ENCODE data around the gene KLRF2.
"Not testable (repeated sequence)": the region's sequence is repeated elsewhere in the genome, so short reads cannot be mapped to it uniquely, and the experiment has no call there.

Gene KLRF2, protein sequence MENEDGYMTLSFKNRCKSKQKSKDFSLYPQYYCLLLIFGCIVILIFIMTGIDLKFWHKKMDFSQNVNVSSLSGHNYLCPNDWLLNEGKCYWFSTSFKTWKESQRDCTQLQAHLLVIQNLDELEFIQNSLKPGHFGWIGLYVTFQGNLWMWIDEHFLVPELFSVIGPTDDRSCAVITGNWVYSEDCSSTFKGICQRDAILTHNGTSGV

DNA sequence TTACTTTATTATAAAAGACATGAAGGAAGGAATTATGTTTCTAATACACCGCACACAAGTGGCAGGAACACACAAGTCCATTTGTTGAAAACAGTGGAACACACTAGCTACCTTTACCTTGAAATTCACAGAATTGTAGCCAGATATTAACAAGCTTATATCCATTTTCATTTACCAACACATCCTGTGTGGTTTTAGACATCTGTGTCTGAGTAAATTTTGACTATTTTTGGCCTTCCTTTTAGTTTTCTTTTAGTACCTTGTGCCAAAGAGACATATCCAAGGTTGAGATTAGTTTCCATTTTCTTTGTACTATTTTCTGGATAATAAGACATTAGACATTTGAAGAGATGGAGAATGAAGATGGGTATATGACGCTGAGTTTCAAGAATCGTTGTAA is at the start of gene KLRF2:
Gene KLRF2, plus strand, starts transcription at position 244 of the 400 bp plus-strand sequence. Its CDS starts 107 bp downstream, at position 351.
- DNase-seq: no peak

DNA sequence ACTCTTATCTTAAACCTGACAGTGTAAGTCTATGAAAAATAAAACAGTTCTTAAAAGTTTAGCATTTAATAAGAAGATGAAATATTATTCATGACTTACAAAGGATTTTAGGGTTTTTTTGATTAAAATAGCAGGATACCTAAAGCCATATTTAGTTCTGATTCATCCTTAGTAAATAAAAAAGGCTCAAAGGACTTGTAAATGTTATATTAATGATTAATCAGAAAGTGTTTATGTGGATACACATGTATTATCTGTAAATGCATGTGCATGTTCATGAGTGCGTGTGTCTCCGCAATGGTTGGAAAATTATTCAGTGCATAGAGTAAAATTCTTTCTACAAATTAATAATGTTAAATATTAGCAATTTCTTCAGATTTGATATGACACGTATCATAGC is 49.6 kb upstream of the KLRF2 start:
- DNase-seq: no peak

DNA sequence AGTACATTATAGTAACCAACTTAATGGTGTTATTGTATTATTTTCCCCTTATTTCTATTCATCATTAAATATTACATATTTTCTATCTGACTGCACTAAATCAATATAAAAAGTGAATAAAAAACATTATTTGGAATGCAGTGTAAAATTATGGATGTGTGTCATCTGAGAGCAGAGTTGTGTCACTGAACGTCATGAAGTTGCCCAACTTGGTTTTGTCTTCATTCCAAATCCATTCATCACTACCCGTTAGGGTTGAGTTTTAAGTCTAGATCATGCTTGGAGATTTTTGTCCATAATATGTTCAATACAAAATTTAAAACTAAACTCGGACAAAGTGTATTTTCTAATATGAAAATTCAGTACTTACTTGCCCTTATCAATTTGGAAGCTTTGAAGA is 37.9 kb upstream of the KLRF2 start:
- no peak for DNase-seq

DNA sequence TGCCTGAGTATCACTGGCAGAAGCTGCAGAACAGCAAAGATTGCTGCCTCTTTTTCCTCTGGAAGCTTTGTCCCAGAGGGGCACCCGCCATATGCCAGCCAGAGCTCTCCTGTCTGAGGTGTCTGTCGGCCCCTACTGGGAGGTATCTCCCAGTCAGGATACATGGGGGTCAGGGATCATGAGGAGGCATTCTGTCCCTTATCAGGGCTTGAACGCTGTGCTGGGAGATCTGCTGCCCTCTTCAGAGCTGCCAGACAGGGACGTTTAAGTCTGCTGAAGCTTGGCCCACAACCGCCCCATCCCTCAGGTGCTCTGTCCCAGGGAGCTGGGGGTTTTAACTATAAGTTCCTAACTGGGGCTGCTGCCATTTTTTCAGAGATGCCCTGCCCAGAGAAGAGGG is 32.4 kb upstream of the KLRF2 start:
- no peak for DNase-seq

DNA sequence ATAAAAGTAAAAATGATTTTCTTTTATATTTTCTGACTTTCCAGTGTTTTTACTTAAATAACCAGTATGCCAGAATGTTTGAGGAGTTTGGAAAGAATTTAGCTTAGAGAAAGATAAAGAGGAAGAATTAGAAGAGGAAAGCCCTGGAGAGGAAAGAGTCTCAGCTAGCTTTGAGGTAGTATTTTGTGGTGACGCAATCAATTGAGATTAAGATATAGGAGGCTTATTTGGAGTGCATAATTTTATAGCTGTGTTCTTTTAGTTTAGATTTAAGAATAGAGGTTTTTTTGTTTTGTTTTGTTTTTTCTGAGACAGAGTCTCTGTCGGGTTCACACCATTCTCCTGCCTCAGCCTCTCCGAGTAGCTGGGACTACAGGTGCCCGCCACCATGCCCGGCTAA is 30.2 kb upstream of the KLRF2 start:
- DNase-seq: no peak

DNA sequence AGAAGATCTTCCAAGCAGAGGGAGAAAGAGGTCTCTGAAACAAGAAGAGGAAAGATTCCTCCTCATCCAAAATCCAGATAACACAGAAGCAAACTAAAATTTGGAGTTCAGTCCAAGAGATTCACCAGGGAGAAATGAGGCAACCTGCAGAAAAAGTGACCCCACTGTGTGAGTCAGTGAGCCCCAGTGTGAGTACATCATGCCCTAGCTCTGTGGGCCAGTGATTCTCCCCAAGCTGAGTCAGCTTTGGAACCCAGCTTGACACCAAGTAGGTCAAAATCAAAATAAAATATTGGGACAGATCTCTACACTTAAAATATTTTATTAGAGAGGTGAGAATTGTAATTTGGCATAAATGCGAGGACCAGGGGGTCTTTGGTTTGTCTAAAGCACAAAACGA is 29.4 kb upstream of the KLRF2 start:
- DNase-seq: no peak

DNA sequence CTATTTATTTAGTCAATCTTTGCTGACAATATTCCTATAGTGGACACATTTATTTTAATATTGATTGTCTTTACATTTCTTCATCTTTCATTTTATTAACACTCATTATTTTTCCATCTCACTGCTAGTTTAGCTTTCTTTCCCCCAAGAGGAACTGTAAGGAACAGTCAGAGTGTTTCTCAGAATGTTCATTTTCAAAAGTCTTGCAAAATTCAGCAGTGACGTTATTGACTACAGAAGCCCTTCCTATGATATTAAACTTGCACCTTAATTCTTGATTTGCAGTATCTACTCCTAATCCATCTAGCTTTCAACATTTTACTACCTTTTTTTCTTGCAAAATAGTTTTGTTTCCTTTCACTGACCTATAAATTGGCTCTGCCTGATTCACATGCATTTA is 25.1 kb upstream of the KLRF2 start:
- DNase-seq: no peak

DNA sequence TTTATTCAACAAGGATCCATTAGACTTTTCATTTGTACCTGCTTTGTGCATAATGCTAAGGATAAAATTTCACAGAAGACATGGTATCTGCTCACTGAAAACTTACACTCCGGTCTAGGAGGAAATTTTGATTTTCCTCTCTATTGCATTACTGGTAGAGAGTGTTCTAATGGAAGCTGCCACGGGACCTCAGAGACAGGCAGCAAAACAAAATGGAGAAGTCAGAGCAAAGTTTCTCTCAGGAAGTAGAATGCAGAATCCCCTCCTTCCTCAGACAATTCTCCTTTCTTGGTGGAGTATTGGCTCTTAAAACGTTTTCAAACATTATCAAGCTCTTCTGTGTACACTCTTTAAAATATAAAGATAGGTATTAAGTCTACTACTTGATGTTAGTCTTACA is 24.4 kb upstream of the KLRF2 start:
- no peak for DNase-seq

DNA sequence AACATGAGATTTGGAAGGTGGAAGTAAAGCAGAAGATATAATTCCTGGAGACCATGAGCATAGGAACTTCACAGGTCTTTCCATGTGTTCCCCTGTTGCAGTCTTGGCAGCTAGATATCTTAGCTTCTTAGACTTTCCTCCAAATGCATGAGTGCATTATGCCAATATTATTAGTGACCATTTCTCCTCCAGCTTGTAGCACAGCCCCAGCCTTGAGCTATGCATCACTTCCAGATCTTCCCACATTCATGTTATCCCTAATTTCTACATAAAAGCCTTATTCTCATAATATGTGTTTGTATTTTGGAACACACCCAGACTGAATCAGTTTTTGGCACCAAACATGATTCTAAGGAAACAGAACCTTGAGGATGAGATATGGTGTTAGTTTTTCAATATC is 23.2 kb upstream of the KLRF2 start:
- no peak for DNase-seq

DNA sequence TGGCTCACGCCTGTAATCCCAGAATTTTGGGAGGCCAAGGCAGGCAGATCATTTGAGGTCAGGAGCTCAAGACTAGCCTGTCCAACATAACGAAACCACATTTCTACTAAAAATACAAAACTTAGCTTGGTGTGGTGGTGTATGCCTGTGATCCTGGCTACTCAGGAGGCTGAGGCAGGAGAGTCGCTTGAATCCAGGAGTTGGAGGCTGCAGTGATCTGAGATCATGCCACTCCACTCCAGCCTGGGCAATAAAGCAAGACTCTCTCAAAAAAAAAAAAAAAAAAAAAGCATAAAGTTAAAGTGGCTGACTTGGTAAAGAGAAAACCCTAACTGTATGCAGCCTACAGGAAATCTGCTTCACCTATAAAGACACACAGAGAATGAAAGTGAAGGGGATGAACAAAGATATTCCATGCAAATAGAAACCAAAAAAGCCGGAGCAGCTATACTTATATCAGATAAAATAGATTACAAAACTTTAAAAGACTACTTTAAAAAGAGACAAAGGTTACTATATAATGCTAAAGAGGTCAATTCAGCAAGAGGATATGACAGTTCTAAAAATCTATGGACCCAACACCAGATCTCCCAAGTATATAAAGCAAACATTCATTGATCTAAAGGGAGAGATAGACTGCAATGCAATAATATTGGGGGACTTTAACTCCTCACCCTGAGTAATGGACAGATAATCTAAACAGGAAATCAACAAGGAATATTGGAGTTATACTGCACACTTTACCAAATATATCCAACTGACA is 16.2 kb upstream of the KLRF2 start:
- no peak for DNase-seq

DNA sequence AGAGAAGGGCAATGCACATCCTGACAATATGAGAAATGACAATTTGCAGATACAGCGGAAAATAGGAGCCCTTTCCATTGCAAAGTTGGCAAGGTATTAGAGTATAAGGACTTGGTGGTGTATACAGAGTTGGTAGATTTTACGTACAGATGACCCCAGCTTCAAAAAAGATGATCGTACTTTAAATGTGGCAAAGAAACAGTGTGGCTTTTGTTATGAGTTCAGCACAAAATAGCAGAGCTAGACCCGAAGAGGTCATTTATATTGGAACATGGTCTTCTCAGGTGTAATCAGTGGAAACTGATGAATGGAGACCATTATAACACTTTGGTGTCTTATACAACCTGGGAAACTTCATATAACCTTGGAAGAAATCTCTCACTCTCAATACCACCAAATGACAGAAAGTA is 14.4 kb upstream of the KLRF2 start:
- no peak for DNase-seq

DNA sequence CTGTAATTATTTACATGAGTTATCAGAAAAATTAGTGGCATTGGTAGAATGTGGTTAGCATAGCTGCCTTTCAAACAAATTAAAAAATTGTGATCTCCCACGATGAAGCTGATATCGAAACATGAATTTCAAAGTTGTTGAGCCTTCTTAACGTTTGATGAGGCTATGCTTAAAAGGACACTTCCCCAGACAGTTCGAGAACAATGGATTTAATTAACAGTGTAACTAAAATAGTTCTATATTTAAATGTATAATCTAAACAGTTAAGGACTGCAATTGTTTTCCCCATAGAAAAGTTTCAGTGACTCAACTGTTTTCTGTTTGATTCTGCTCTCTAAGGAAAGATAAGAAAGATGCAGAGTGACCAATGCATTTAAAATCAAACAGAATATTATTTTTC is 13.8 kb upstream of the KLRF2 start:
- no peak for DNase-seq

DNA sequence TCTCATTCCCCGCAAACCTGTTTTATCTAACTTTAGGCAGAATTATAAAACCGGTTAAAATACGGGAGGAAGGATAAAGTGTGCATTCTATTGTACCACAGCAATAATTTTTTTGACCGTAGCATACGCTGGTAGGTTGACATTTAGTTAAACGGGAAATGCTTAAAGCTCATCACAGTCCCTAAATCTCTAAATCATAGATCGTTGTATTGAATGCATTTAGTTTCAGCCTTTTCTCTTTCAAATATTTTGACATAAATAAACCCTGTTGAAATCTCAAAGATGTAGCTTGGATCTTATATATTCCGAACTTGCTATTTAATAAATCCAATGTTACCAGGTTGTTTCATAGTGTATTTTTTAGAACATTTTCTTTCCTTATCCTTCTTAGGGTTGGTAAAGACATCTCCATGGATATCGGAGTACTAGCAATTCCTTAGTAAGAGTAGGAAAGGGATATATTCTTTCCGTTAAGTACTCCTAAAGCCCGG is 12.9 kb upstream of the KLRF2 start:
- no peak for DNase-seq

DNA sequence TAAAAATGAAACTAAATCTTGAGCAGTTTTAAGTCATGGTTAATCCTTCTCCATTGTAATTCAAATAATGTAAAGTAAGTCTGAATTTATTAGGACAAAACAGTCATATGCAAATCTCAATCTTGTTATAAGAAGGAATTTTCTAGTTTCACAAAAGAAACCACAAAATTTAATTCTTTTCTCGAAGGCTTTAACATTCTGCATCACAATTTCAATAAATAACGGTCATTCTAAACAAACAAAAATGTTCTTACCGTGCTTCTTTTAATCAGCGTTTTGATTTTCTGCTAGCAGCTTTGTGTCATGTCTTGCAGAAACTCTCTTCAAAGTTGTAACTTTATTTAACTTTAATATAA is 12.4 kb upstream of the KLRF2 start:
- no peak for DNase-seq

DNA sequence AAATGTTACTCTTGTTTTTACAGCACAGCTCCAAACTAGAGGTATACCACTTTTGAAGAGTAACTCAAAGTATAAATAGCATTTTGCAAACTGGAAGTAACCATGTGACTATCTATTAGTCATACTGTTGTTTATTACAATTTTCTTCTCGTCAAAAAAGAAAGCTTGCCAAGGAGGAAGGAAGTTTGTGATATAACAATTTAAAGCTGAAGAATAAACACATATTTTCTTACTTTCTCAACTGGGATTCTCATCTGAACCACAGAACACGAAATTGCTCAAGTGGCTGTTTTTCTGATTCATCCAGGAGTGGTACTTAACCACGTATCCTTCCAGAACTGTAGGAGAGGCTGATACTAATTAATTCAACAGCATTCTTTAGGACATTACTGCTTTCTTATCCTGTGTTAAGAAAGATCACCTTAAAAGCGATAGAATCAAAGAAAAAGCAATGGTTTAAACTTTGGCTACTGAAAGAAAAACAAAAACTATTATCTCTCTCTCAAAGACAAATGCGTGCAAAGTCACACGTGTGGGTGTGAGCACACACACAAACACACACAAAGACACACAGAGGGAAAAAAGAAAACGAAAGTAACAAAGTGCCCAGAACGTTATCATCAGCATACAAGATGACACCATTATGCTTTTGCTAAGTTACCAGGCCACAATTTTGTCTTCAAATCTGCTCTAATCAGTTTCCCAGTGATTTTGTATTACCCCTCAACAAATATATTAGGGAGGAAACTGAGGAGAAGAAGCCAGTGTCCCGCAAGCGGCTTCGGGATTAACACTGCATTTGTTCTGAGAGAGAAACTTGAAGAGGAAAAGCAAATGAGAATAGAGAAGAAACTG is 11.8 kb upstream of the KLRF2 start, which contains the start of gene CLEC2B:
Gene CLEC2B, minus strand, starts transcription at position 48 of the 855 bp plus-strand sequence.
- DNase-seq: no peak

DNA sequence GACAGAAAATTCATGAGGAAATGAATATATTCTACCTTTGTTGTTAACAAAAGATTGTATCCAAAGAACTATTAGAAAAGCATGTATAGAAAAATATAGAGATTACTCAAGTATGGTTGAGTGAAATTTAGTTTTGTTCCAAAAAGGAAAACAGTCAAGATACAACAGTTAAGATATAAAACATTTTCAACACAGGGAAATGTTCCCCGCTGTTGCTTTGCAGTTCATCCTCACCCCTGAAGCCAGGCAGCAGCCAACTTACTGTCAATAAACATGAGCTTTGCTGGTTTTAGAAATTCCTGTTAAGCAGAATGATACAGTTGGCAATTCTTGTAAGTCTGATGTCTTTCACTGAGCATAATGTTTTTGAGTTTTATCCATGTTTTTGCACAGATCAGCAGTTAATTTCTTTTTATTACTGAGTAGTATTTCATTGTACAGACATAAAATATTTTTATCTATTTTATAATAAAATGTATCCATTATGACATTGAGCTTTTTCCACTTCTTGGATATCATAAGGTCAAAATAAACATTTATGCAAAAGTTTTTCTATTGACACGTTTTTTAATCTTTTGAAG is 10.9 kb upstream of the KLRF2 start:
- DNase-seq: no peak

DNA sequence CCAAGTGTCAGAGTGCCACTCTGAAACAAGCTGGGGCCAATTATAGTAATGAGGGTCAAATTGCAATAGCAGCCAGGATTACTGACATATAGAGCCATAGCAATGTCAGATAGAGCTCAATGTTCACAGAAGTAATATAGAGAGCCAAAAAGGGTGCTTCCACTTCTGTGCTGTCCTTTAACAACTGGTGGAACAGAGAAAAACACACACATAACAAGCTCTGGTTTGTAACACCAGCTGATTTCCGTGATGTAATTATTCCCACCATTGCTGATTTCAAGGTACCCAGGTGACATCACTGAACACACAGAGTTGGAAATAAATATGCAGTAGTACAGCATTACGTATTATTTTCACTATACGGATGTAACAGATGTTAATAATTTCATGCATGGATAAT is 9.1 kb upstream of the KLRF2 start:
- no peak for DNase-seq

DNA sequence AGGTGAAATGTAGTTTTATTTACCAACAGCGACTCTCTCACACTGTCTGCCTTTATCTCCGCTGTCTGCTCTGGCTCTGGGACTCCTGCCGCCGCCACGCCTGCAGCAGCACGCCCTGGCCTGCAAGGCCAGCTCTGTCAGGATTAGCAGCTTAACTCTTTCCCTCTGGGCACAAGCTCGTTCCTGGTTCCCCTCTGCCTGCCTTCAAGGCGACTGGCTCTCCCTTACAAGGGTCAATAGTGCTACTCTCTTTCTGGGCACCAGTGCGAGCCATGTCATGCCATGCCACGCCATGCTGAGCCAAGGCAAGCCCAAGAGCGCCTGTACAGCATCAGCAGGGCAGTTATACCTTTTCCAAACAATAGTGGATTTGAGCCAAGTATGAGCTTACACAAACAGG is 8.5 kb upstream of the KLRF2 start:
- no peak for DNase-seq

DNA sequence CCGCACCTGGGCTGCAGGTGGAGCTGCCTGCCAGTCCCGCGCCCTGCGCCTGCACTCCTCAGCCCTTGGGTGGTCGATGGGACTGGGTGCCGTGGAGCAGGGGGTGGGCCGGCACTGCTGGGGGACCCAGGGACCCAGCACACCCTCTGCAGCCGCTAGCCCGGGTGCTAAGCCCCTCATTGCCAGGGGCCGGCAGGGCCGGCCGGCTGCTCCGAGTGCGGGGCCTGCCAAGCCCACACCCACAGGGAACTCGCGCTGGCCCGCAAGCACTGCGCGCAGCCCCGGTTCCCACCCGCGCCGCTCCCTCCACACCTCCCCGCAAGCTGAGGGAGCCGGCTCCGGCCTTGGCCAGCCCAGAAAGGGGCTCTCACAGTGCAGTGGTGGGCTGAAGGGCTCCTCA is 5.2 kb upstream of the KLRF2 start:
- DNase-seq: not testable (repeated sequence)

DNA sequence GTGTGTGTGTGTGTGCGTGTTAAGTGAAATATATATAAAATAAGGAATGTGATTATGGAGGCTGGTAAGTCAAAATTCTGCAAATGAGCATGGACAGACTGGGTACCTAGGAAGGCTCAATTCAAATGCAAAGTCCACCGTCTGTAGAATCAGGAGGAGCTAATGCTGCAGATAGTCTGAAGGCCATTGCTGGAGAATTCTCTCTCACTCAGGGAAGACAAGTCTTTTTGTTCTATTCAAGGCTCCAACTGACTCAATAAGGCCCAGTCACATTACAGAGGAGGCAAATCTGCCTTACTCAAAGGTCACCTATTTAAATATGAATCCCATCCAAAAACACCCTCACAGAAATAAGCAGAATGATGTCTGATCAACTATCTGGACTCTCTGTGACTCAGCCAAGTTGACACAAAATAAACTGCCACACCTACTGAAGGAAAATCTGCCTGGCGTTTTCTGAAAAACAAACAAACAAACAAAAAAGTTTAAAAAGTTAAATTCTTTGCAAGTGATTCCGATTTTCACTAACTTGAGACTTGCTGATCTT is 684 bp upstream of the KLRF2 start:
- no peak for DNase-seq

DNA sequence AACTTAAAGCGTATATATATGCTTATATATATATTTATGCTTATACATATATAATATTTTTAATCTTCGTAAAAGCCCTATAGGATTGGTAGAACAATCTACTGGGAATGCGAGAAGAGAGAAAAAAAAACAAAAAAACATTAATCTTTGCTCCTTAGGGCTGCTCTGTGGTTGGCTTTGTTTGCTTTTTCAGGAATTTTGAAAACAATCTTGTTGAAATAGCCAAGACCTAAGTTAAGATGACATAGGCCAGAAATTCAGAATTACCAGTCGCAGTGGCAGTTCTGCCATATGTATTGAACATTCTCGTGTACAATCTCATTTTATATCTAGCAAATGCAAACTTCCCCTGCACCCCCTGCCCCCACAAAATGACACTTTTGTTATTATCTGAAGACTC is 699 bp downstream of the KLRF2 start:
- no peak for DNase-seq

DNA sequence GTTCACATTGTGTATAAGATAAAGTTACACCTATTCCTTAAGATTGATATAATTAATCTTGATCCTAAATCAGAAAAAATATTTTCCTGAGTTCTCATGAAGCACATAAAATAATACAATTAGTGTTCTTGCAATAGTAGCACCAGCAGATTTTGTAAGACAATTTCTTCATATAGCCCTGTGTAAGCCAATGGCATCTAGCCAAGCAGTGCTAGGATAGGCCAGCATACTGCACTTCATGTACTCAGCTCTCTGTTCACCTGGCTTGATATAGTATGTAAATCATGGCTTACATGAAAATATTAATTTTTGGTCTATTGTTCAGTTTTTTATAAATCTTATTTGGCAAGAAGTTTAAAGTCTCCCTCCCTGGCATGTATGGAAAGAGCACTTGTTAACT is 1.9 kb downstream of the KLRF2 start:
- DNase-seq: no peak

DNA sequence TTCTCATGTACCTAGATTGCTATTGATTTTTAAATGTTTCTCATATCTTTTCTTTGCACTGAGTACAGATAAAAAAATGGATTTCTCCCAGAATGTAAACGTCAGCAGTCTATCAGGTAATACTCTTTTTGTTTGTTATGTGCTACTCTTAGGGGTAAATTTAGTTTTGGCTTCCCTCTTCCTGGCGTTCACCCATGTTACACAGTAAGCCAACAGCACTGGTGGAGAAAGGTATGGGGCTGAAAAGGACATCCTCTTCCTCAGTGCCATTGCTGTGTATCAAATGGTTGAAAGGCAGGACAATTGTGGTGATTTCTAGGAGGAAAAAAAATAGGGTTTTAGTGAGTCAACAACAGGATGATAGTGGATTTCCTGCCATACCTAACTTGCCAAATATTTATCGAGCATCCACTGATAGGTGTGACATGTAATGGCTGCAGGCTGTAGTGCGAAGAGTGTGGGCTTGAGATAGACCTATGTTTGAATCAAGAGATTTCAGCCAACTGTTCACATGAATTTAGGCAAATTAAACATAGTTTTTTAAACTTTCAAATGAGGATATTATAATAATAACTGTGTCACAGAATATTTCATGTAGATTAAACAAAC is 7.5 kb downstream of the KLRF2 start:
- DNase-seq: no peak
